ENCODE data around the gene ADCY1.

DNA sequence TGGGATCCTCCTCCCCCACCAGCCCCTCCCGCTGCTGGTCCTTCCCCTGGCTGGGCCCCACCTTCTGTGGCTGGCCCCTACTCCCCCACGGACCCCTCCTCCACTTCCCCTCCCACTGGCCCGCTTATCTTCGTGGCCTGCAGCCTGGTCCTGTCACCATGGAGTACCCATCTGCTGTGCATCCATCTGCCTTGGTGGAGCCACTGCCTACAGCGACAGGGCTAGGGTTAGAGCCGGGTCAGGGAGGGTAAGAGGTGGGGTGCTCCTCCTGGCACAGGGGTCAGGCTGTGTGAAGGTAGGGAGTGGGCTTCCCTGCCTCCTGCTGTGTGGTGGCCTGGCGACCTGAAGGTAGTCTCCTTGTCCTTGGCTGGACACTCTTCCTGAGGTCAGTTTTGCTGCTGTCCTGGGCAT, 5.2 kb downstream of the ADCY1 start:
- TF ChIP-seq, protein P1, sequence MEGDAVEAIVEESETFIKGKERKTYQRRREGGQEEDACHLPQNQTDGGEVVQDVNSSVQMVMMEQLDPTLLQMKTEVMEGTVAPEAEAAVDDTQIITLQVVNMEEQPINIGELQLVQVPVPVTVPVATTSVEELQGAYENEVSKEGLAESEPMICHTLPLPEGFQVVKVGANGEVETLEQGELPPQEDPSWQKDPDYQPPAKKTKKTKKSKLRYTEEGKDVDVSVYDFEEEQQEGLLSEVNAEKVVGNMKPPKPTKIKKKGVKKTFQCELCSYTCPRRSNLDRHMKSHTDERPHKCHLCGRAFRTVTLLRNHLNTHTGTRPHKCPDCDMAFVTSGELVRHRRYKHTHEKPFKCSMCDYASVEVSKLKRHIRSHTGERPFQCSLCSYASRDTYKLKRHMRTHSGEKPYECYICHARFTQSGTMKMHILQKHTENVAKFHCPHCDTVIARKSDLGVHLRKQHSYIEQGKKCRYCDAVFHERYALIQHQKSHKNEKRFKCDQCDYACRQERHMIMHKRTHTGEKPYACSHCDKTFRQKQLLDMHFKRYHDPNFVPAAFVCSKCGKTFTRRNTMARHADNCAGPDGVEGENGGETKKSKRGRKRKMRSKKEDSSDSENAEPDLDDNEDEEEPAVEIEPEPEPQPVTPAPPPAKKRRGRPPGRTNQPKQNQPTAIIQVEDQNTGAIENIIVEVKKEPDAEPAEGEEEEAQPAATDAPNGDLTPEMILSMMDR (IDR thresholded peaks at IDR 0.05; ENCODE audit: low read depth, low read length), result no peak
- TF ChIP-seq EZH2phosphoT487 (IDR thresholded peaks at IDR 0.05; ENCODE audit: low read depth), result no peak

Data from OCI-LY3 (cell line).